Chondrocyte (in vitro differentiated cells): ENCODE data around the gene GIT1. TPM values are rescaled to one million over a fixed set of nuclear protein-coding genes. Genes with fewer than 3 reads are reported as not detected.

Experiments used
- DNase-seq: peaks from one replicate; pipeline ENCODE4 v3.0.0; 2021; ENCODE audit warnings: mixed read lengths, low spot score
- H3K27ac Mint-ChIP-seq: one replicate; pipeline ENCODE4 v1.8.0; 2021; ENCODE audit warnings: mild to moderate bottlenecking, moderate library complexity, mixed read lengths; ENCODE audit not compliant: unreplicated experiment
- H3K27me3 Mint-ChIP-seq: 2 replicates; pipeline ENCODE4 v1.8.0; 2021; ENCODE audit warnings: low read depth, mixed read lengths
- H3K36me3 Mint-ChIP-seq: 2 replicates; pipeline ENCODE4 v1.8.0; 2021; ENCODE audit warnings: low read depth, mixed read lengths
- H3K4me1 Mint-ChIP-seq: 2 replicates; pipeline ENCODE4 v1.8.0; 2021; ENCODE audit warnings: low read depth, mild to moderate bottlenecking, mixed read lengths
- H3K4me3 Mint-ChIP-seq: one replicate; pipeline ENCODE4 v1.8.0; 2021; ENCODE audit warnings: mild to moderate bottlenecking, moderate library complexity, mixed read lengths; ENCODE audit not compliant: unreplicated experiment
- H3K9me3 Mint-ChIP-seq: 2 replicates; pipeline ENCODE4 v1.8.0; 2021; ENCODE audit warnings: low read depth, mixed read lengths
- CTCF ChIP-seq: fragments of 200-600 bp; sonication (generic); IDR thresholded peaks from 2 replicates; pipeline ENCODE4 v1.5.0; 2021; ENCODE audit warnings: antibody characterized with exemption, mild to moderate bottlenecking, moderate library complexity
- total RNA-seq: library from RNA; stranded (reverse); gene quantifications from 3 replicates; pipeline ENCODE4 v1.2.1, GENCODE V29; 2021

GIT1 gene
- total RNA-seq, 1 donor from 2014 or later: 37.7 TPM

DNA sequence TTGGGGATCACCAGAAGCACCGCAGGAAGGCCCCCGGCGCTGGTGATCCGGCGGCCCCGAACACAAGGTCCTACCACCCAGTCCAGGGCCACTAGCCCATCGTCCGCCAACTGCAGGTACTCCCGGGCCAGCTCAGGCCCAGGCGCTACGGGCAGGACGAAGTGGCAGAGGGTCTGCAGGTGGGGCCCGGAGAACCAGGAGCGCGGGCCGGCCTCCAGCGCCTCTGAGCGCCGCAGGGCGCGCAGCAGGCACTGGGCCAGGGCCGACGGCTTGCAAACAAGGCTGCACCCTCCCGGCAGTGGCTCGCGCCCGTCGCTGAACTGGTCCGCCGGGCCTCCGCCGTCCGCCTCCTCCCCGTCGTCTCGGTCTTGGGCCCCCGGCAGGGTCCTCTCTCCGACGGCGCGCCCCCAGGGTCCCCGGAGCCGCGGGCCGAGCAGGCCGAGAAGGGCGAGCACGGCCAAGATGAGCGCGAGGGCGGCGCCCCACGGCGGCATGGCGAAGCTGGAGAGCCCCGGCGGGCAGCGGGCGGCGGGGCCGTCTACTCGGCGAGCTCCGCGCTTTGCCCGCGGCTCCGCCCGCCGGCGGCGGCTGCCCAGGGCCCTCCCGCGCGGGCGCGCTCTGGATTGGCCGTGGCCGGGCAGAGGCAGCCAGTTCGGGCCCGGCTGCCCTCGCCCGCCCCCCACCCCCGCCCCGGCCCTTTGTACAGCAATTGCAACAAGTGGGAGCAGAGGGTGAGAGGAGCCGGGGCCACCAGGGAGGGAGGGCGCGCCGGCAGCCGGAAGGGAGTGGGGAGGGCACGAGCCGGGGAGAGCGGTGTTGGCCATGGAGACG is 22.8 kb downstream of the GIT1 start, which contains the start of gene ABHD15:
Gene ABHD15, minus strand, starts transcription at position 565 of the 831 bp plus-strand sequence. Its CDS starts 71 bp downstream, at position 494.
- Mint-ChIP-seq H3K27me3 (no peaks in the 10 kb centered on the region), H3K27ac (peak within 1 kb of the TSS; percentile 79), H3K9me3 (no peaks in the 10 kb centered on the region), H3K36me3 (peaks cover 13% of the 10 kb centered on the region), H3K4me3 (peak within 1 kb of the TSS; percentile 89), H3K4me1 (peaks cover 25% of the 10 kb centered on the region)
- peak; percentile 91 for DNase-seq
- no peak for TF ChIP-seq CTCF

- Mint-ChIP-seq H3K36me3 (peaks cover 12% of the 10 kb centered on the region), H3K27me3 (no peaks in the 10 kb centered on the region), H3K9me3 (no peaks in the 10 kb centered on the region), H3K27ac (peak overlapping the region; percentile 38), H3K4me1 (peaks cover 21% of the 10 kb centered on the region), H3K4me3 (peak overlapping the region; percentile 89)
- peak; percentile 90 for DNase-seq
- TF ChIP-seq CTCF: peak; percentile 59
Observed at GRCh38 chr17:29565643-29566472, 23.6 kb downstream of the GIT1 start.

DNA sequence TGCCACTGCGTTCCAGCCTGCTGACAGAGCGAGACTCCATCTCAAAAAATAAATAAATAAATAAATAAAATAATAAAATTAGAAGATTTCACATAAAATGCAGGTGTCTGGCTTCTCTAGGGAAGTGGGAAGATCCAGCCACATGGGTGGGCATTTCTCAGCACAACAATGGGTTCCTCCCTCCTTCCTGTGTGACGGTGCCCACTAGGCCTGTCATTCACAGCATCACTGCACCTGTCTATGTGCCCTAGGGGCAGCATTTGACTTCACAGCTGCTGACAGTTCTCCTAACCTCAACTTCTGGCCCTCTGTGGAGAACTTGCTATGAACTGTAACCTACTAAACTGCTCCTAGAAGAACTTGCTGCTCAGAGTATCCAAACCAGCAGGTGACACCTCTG is 25.6 kb downstream of the GIT1 start:
- H3K36me3 Mint-ChIP-seq: peaks cover 8% of the 10 kb centered on the region
- no peak for TF ChIP-seq CTCF
- peaks cover 7% of the 10 kb centered on the region for H3K4me1 Mint-ChIP-seq
- no peak overlapping the region for H3K4me3 Mint-ChIP-seq
- DNase-seq: peak; percentile 13
- no peaks in the 10 kb centered on the region for H3K27me3 Mint-ChIP-seq
- H3K9me3 Mint-ChIP-seq: no peaks in the 10 kb centered on the region
- no peak overlapping the region for H3K27ac Mint-ChIP-seq

DNA sequence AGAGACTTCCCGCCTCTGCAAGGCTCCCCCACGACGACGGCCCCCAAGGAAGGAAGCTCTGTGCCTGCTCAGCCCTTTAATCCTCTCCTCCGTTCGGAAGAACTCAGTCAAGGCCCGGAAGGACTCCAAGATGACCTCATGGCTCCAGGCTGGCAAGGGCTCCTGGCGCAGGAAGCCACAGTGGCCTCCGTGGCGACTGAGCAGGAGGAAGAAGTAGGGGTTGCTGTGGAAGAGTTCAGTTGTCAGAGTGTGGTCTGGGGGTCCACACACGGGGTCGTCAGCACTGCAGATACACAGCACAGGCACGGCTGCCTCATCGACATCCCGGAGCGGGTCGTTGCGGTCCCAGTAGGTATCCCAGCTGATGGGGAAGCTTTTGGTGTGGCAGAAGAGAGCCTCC is 26.8 kb downstream of the GIT1 start:
- Mint-ChIP-seq H3K9me3 (no peaks in the 10 kb centered on the region), H3K36me3 (peaks cover 8% of the 10 kb centered on the region), H3K4me1 (peaks cover 7% of the 10 kb centered on the region), H3K4me3 (no peak overlapping the region), H3K27me3 (no peaks in the 10 kb centered on the region), H3K27ac (no peak overlapping the region)
- peak; percentile 60 for DNase-seq
- TF ChIP-seq CTCF: no peak
